Hematopoietic multipotent progenitor cell treated with erythropoietin and hydrocortisone succinate and interleukin-3 and kit ligand, for 6 days (in vitro differentiated cells): Measurements from ENCODE around the gene ELOVL6.
"Not testable (repeated sequence)": the region's sequence is repeated elsewhere in the genome, so short reads cannot be mapped to it uniquely, and the experiment has no call there.

Experiments
- DNase-seq: peaks from one replicate; pipeline ENCODE4 v3.0.0-alpha.2; 2015

Gene ELOVL6

DNA sequence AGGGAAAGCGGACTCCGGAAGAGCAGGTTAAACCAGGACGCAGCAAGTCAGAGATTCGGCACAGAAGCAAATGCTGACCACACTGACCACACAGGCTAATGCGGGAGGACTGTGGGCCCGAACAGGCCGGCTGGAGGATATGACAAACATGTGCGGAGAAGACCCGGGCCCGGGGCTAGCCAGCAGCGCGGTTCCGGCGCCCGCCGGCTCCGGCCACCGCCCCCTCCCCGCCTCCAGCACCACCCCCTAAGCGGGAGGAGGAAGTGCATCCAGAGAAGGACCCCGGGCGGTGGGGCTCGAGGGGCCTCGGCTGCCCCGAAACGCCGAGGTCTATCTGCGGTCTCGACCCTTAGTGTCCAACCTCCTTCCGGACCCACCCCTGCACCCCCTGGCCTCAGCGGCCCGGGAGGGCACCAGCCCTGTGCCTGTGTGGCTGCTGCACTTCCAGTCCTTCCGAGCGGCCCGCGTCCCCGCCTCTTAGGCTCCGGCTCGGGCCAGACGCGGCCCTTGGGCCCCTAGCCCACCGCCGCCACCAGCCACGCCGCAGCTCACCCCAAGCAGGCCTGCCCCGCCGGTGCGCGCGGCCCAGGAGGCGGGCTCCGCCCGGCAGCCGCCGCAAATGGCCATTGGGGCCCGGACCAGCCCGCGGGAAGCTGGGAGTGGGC, 2.1 kb downstream of the ELOVL6 start:
- peak; percentile 78 for DNase-seq

DNA sequence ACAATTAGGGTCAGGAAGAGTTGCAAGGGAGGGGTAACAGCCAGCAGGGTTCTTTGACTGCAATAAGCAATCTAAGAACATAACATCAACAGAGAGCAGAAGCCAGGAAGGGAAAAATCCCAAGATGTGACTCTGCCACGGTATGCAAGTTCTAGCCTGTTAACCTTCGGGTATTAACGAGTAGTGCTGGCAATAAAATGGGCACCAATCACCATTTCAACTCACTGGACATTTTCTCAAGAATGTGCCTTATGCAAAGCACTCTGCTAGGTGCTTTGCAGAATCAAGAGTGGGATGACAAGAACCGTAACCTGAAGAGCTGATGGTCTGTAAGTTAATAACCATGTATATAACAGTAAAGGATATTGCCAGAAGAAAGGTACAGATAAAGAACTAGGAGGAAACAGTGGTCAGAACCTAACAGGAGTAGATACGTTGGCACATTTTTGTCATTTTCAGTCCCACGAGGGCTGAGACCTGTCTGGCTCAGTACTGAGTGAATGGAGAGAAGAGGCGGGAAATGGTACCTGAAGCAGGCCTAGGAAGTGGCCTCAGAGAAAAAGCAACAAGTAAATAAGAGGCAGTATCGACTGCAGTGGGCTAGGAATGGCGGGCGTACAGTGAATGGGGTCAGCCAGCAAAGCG, 2.7 kb downstream of the ELOVL6 start:
- peak; percentile 72 for DNase-seq

DNA sequence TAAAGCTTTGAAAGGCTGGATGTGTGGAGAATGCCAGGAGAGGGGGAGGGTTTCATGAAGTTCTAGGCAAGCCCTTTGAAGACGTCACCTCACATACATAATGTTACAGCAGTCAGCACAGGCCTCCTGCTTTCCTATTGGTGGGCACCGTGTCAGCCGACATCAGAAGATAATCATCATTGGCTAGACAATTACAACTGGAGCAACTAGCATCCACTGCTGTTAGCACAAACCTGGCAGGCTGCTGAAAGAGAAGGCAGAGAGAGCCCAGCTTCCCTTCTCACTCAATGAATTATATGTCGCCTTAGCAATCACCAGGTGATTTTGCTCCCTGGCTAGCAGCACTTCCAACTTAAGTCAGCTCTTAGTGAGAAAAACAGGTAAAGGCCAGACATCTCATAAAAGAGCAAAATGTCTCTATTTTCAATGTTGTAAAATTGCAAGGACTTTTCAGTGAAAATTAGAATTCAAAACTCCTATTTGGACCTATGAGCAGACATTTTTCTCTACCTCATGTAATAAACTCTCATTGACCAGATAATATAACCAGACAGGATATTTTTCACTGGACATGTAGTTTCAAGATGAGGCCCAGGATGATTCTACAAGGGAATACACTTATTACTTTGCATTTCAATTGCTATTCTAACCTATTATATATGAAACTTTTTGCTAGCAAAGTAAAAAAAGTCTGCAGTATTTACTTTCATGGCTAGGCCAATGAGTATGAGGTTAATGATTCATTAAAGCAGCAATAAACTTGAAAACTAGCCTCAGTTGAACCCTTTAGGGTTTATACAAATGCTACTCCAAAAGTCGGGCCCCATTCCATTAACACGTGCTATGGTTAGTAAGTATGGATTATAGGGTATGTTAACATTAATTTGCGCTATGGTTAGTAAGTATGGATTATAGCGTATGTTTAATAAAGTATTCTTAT, 4.3 kb downstream of the ELOVL6 start:
- peak; percentile 98 for DNase-seq

DNA sequence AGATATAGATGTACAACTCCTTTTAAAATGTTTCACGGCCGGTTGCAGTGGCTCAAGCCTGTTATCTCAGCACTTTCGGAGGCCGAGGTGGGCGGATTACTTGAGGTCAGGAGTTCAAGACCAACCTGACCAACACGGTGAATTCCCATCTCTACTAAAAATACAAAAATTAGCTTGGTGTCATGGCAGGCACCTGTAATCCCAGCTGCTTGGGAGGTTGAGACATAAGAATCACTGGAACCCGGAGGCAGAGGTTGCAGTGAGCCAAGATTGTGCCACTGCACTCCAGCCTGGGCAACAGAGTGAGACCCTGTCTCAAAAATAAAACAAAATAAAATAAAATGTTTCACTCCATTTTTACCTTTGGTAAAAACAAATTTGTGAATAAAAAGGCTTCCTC, 5.1 kb downstream of the ELOVL6 start:
- DNase-seq = not testable (repeated sequence)

DNA sequence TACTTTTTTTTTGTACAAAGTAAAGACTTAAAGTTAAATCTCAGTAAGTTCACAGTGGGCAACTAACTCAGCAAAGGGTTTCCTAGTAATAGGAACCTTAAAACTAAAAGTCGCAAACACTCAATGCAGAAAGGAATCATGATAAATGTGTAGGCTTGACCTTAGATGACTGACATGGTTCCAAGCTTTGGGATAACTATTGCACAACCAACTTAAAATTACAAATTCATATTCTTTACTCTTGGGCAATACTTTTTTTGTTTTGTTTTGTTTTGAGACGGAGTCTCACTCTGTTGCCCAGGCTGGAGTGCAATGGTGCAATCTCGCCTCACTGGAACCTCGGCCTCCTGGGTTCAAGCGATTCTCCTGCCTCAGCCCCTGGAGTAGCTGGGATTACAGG, 8.2 kb downstream of the ELOVL6 start:
- DNase-seq = no peak

DNA sequence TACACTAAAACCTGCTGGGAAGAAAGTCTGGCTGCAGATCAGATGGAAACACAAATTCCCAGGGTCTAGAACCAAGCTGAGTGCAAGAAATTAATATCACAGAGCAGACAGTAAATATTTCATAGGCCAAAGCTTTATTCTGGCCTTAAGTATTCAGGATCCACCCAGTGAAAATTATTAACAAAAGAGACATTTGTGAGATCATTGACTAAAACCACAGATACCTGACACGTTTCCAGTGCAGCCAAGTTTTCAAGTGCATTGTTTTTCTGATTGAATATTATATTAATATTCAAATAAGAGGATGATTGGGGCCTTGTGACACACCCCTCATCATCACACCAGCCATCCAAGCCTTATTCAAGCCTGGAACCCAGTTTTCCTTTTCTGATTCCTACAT, 10.3 kb downstream of the ELOVL6 start:
- no peak for DNase-seq

DNA sequence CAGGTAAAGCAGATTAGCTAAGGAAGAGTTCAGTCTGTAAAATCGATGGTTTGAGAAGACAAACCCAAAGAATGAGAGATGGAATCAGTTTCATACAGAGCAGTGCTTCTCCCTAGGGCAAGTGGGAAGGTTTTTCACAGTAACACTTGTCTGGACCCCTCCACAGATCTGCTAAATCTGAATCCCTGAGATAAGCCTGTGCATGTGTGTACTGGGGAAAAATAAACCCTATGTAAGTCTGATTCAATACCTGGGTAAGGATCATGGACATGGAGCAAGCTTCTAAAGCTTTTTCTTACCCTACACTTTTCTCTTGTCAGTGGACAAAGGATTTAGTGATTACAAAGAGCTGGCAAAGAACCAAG, 13.6 kb downstream of the ELOVL6 start:
- DNase-seq = peak; percentile 36

DNA sequence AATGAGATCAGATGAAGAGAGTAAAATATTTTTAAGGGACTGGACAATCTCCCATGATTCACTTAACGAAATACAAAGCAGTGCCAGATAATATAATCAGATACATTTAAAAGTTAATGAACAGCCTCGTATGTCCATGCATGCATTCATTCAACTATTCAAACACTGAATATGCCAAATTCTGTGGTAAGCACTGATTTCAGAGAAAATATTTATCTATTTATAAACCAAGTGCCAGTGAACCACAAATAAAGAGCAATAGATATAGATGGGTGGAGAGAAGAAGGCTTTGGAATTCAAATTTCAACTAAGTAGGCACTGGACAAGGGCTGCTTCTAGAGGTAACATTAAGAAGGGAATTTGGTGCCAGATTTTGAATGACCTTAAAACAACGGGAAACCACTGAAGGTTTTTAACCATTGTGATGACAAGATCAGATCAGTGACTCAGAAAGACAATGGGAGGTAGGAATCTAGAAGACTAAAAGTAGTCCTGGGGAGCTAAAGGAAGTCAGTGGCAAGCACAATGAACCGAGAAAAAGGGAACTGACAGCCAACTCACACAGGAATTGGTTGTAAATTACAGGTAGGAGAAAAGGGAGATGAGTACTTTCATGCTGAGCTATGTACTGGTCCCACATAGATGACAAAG, 14.2 kb downstream of the ELOVL6 start:
- peak; percentile 23 for DNase-seq

DNA sequence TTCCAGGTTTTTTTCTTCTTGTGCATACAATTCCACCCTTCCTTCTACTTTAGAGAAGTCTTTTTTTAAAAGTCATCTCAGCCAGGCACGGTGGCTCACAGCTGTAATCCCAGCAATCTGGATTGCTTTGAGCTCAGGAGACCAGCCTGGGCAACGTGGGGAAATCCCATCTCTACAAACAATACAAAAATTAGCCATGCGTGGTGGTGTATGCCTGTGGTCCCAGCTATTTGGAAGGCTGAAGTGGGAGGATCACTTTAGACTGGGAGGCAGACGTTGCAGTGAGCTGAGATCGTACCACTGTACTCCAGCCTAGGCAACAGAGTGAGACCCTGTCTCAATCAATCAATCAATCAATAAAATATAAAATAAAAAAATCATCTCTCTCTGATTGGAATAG, 14.8 kb downstream of the ELOVL6 start:
- DNase-seq = no peak

DNA sequence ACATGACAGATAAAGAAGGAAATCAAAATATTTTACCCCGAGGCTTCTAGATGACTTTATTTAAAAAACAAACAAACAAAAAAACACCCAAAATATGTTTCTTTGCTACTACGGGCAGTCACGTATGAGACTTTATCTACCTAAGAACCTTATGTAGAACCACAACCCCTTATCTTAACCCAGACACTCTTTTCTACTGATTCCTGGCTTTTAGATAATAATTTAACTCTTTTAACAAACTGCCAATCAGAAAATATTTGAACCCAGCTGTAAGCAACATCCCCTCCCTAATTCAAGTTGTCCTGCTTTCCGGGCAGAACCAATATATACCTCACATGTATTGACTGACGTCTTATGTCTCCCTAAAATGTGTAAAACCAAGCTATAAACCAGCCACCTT, 15.4 kb downstream of the ELOVL6 start:
- DNase-seq = peak; percentile 46

DNA sequence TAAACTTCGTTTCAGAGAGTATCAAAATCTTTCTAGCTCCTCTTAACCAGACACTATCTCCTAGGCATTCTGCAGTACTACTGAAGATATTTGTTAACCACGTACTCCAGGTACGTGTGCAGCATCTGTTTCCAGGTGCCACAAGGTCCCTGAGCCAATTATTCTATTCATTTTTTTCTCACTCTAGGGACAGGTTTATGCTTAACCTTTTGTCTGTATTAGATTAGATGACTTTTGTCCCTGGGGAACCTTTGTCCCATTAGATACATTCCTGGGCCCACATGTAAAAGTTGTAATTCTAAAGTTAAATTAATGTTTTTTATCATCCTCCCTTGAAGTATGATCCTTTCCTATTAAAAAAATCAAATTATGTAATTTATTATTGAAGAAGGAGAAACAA, 16.5 kb downstream of the ELOVL6 start:
- no peak for DNase-seq

DNA sequence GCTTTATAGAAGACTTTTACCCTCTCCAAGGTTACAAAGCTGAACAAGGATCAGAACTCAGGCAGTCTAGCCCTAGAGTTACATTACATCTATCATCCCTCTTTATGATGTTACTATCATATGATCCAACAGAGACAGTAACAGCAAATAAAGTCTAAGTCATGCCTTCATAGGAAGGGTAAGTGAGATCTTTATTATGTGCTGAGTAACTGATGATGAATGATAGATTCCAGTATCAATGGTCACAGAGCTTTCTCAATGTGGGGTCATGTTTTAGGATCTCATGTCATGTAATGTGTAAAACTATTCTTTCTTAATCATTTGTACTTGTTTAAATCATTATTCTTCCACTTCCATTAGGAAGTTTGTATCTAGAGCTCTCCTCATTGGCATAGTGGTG, 22.8 kb downstream of the ELOVL6 start:
- no peak for DNase-seq

DNA sequence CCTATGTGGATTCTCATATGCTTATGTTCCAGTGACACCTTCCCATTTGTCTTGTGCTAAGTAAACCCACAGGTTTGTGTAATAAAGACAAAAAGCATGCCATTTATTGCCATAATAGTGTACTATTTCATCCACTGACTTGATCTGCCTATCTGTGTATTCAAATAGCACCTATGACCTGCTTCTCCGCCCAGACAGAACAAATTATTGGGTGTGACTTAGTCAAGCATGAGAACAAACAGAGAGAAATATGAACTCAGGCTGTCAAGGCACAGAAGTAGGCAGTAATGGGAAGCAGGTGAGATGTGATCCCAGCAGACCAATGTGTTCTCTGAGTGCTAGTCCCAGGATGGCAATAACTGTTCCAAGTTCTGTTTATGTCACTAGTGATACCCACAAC, 25.4 kb downstream of the ELOVL6 start:
- DNase-seq = no peak

DNA sequence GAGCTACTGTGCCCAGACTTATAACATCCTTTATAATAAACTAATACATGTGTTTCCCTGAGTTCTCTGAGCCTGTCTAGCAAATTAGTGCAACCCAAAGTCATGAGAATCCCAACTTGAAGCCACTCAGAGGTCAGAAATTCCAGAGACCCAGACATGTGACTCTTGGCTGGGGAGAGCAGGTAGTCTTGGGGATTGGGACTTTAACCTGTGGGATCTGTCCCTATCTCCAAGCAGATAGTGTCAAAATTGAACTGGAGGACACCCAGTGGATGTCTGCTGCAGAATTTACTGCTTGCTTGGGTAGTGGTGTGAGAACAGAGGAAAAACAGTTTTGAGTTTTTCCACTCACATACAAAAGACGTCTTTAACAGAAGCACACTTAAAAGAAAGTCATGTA, 26.4 kb downstream of the ELOVL6 start:
- DNase-seq = no peak

DNA sequence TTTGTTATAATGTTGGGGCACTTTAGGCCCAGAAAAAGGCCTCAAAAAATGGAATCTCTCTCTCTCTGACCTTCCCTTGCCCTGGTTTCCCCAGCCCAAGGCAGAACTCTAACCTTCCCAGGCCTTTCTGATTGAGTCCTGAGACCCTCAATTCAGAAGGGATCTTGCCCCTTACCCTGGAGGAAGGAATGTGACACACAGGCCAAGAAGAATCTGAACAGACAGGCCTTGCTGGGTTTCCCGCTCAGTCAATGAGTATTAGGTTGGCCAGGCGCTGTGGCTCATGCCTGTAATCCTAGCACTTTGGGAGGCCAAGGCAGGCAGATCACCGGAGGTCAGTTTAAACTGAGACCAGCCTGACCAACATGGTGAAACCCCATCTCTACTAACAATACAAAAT, 27.6 kb downstream of the ELOVL6 start:
- no peak for DNase-seq

DNA sequence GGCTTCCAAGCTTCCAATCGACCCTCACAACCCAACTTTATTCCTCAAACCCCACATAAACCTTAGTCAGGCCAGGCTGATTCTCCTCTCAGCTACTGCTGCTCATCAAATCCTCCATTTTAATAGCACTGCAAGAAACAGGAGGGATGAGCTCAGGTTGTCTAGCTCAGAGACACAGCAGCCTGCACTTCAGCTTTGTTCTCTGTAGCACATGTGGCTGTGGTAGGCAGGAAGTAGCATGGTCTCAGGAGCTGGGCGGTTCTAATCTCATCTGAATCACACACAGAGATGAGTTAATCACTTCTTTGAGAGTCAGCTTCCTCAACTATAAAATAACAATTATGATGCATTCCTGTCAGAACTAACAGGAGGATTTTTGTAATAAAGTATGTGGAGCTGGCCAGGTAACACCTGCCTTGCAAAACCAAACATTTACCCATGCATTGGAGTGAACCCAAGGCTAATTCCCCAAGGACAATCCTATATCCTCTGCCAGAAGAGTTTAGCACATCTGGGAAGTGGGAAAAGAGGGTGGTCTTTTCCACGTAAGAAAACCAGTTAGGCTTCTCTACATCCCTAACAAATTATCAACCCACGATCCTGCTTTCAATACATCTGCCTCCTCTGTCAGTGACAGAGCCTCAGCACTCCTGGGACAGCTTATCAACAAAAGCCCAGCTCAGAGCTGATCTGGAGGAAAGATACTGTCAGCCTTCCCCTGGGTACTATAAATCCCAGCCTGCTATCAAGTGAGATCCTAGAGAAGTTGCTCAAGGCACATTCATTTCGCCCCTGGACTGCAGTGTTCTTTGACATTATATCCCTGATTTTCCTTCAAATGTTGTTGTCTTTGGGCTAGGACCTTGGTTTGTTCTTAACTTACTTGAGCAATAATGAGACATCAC, 32.8 kb downstream of the ELOVL6 start:
- DNase-seq = peak; percentile 85

DNA sequence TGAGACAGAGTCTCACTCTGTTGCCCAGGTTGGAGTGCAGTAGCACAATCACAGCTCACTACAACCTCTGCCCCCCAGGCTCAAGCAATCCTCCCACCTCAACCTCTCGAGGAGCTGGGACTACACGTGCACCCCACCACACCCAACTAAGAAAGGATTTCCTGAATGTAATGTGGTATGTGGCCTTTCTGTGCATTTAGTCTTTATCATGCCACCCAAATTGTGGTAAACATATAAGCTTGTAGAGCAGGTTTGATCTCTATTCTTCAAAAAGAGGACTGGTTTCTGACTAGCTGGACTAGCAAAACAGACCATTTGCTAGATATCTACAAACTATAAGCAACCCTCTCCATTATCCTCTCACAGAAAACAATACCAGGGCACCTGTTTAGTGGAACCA, 33.6 kb downstream of the ELOVL6 start:
- peak; percentile 52 for DNase-seq

DNA sequence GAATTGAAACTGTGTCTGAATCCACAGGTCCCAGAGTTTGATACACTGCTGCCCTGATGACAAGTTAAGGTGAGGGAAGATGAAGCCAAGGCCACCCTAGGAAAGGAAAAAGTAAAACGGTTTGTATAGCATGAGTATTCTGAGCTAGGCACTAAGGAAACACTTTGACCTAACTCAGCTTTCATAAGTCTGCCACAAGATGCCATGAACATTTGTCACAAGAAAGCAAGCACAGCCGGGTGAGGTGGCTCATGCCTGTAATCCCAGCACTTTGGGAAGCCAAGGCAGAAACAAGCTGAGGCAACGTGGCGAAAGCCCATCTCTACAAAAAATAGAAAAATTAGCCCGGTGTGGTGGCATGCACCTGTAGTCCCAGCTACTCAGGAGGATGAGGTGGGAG, 34.2 kb downstream of the ELOVL6 start:
- DNase-seq = no peak

DNA sequence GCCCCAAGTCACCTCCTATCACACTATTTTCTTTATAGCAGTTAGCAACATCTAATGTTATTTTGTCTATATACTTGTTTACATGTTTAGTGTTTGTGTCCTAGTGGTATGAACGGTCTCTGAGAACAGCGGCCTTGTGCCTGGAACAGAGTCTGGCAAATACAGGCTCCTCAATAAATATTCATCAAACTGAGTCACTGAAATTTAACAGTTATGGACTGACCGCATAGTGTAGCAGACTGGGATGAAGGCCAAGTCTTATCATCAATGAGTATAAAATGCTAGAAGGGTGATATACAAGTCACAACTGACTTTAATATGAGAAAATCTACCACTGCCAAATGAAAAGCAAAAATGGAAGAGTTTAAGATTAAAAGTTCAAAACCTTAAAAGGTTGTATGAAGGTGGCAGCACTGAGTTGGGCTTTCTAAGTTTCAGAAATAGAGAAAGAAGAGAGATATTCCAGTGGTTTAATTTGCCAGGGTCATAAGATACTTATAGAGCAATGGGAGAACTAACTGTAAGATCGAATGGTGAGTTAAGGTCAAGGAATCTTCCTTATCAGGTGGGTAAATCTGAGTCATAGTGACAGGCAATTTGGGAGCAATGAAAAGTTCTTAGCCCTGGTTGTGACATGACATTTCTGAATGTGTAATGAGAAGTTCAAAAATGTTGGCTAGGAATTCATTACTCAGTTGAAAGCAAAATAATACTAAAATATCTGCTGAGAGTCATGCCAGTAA, 34.9 kb downstream of the ELOVL6 start:
- DNase-seq = peak; percentile 92

DNA sequence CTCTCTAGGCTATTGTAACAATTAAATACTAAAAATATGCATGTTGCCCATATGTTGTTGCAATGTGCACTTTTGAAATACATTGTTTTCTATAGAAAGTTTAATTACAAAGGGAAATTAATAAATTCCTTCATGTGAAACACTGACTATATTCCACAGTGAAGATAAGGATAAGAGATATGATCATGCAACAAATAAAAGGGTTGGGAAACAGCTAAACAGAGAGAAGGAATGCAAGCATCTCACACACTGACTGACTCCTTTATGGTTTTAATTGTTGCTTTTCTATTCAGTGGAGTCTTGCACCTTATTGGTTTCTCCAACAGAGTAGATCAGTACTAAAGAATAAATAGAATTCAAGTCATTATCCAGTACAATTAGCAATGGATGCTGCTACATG, 37.8 kb downstream of the ELOVL6 start:
- DNase-seq = no peak

DNA sequence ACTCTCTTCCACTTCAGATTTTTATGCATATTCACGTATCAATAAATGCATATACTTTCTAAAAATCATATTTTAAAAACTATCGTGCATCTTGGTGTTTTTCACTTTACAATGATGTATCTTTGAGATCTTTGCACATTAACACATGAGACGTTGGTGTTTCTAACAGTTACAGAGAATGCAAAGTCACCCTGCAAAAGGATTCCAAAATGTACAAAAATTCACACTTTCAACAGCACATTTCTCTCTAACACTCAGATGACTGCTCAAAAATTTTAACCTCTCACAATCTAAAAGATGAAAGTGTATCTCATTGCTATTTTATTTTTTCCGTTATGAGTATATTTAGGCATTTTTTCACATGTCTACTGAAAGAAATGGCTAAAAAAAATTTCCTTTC, 38.9 kb downstream of the ELOVL6 start:
- DNase-seq = no peak

DNA sequence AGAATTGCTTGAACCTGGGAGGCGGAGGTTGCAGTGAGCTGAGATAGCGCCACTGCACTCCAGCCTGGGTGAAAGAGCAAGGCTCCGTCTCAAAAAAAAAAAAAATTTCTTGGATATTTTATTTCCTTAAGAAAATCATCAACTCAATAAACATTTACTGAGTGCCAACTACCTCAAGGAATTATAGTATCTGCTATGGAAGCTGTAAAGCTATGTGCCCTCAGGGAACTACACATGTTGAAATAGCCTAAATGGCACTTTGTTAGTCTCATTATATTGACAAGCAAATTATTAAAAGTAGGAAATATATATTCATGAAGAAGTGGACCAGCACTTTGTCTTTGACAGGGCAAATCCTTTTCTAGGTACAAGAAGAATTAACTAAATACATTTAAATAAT, 40.8 kb downstream of the ELOVL6 start:
- DNase-seq = no peak
